KOPT-K1 (cell line): ENCODE measurements around the gene ARMC6.
"Not testable (repeated sequence)": the region's sequence is repeated elsewhere in the genome, so short reads cannot be mapped to it uniquely, and the experiment has no call there.

Experiments
- H3K27ac ChIP-seq: fragments of 200-600 bp; sonication (generic); 2 replicates; pipeline ENCODE4 v1.5.1; 2016; ENCODE audit warnings: antibody characterized with exemption, mild to moderate bottlenecking, low read depth, low read length; ENCODE audit not compliant: poor library complexity, severe bottlenecking
- H3K36me3 ChIP-seq: fragments of 200-600 bp; sonication (generic); 2 replicates; pipeline ENCODE4 v1.5.1; 2017; ENCODE audit warnings: antibody characterized with exemption, mild to moderate bottlenecking, low read length, moderate library complexity; ENCODE audit not compliant: insufficient read depth
- H3K9me3 ChIP-seq: fragments of 200-600 bp; sonication (generic); 2 replicates; pipeline ENCODE4 v1.5.1; 2017; ENCODE audit warnings: antibody characterized with exemption, low read length, mild to moderate bottlenecking; ENCODE audit not compliant: insufficient read depth, poor library complexity, severe bottlenecking

ARMC6 gene

GRCh38 chr19:18999896-19000620, 33.3 kb upstream of the ARMC6 start:
- Histone ChIP-seq H3K9me3 (no peaks in the 10 kb centered on the region), H3K27ac (no peak overlapping the region), H3K36me3 (peaks cover 100% of the 10 kb centered on the region)

GRCh38 chr19:19004144-19004543, 29.3 kb upstream of the ARMC6 start:
- peaks cover 100% of the 10 kb centered on the region for H3K36me3 ChIP-seq
- H3K9me3 ChIP-seq, result no peaks in the 10 kb centered on the region
- H3K27ac ChIP-seq, result no peak overlapping the region

- no peaks in the 10 kb centered on the region for H3K9me3 ChIP-seq
- H3K27ac ChIP-seq, result no peak overlapping the region
- peaks cover 100% of the 10 kb centered on the region for H3K36me3 ChIP-seq
Measured at GRCh38 chr19:19006213-19006612, 27.2 kb upstream of the ARMC6 start.

GRCh38 chr19:19009951-19010350, 23.5 kb upstream of the ARMC6 start:
- Histone ChIP-seq H3K36me3 (peaks cover 99% of the 10 kb centered on the region), H3K27ac (no peak overlapping the region), H3K9me3 (no peaks in the 10 kb centered on the region)

GRCh38 chr19:19010551-19010950, 22.9 kb upstream of the ARMC6 start:
- H3K9me3 ChIP-seq, result no peaks in the 10 kb centered on the region
- peaks cover 98% of the 10 kb centered on the region for H3K36me3 ChIP-seq
- H3K27ac ChIP-seq, result no peak overlapping the region

GRCh38 chr19:19021115-19021514, 12.3 kb upstream of the ARMC6 start:
- no peaks in the 10 kb centered on the region for H3K9me3 ChIP-seq
- peaks cover 91% of the 10 kb centered on the region for H3K36me3 ChIP-seq
- no peak overlapping the region for H3K27ac ChIP-seq

- peak overlapping the region; percentile 3 for H3K27ac ChIP-seq
- H3K36me3 ChIP-seq, result peaks cover 91% of the 10 kb centered on the region
- H3K9me3 ChIP-seq, result no peaks in the 10 kb centered on the region
Measured at GRCh38 chr19:19022380-19022961, 10.9 kb upstream of the ARMC6 start.

GRCh38 chr19:19023376-19023775, 10.0 kb upstream of the ARMC6 start:
- not testable (repeated sequence) for H3K27ac ChIP-seq, H3K9me3 ChIP-seq
- peaks cover 91% of the 10 kb centered on the region for H3K36me3 ChIP-seq

GRCh38 chr19:19025861-19026260, 7.5 kb upstream of the ARMC6 start:
- H3K9me3 ChIP-seq, result no peaks in the 10 kb centered on the region
- H3K27ac ChIP-seq, result no peak overlapping the region
- H3K36me3 ChIP-seq, result peaks cover 99% of the 10 kb centered on the region

- Histone ChIP-seq H3K27ac (no peak overlapping the region), H3K36me3 (peaks cover 99% of the 10 kb centered on the region), H3K9me3 (no peaks in the 10 kb centered on the region)
Measured at GRCh38 chr19:19026299-19026971, 7.0 kb upstream of the ARMC6 start.

- Histone ChIP-seq H3K9me3 (no peaks in the 10 kb centered on the region), H3K27ac (no peak overlapping the region), H3K36me3 (peaks cover 94% of the 10 kb centered on the region)
Measured at GRCh38 chr19:19027228-19027627, 6.2 kb upstream of the ARMC6 start.

- Histone ChIP-seq H3K9me3 (no peaks in the 10 kb centered on the region), H3K27ac (no peak overlapping the region), H3K36me3 (peaks cover 81% of the 10 kb centered on the region)
Measured at GRCh38 chr19:19028526-19028925, 4.9 kb upstream of the ARMC6 start.

- H3K36me3 ChIP-seq, result peaks cover 66% of the 10 kb centered on the region
- H3K9me3 ChIP-seq, result no peaks in the 10 kb centered on the region
- peak overlapping the region; percentile 98 for H3K27ac ChIP-seq
Measured at GRCh38 chr19:19031891-19032290, 1.5 kb upstream of the ARMC6 start.

GRCh38 chr19:19032420-19033175, 805 bp upstream of the ARMC6 start:
- Histone ChIP-seq H3K9me3 (peaks cover 4% of the 10 kb centered on the region), H3K27ac (peak overlapping the region; percentile 98), H3K36me3 (peaks cover 66% of the 10 kb centered on the region)

- Histone ChIP-seq H3K36me3 (peaks cover 66% of the 10 kb centered on the region), H3K9me3 (peaks cover 8% of the 10 kb centered on the region), H3K27ac (peak overlapping the region; percentile 98)
Measured at GRCh38 chr19:19033176-19033425, 302 bp upstream of the ARMC6 start.
